IMR-90 (cell line): Measurements from ENCODE around the gene RAMP3. TPM values are rescaled to one million over a fixed set of nuclear protein-coding genes. Genes with fewer than 3 reads are reported as not detected.

Experiments
- ATAC-seq: fragments of 200-7000 bp; cut with Tn5 transposase; 2 replicates; pipeline ENCODE4 v1.9.1; 2020; ENCODE audit warnings: low read depth, mild to moderate bottlenecking, moderate library complexity
- BruUV-seq: library from RNA; stranded (reverse); fragments of 400-500 nt; replicated peaks from 2 replicates; lab custom pipeline; 2021; lab: Mats Ljungman, UMichigan
- CTCF ChIA-PET: fragments of 300-600 bp; formaldehyde crosslinking; extraction: SDS; loops from one replicate; lab custom pipeline; 2021; ENCODE audit warnings: antibody characterized with exemption; lab: Yijun Ruan, JAX
- POLR2A ChIA-PET: fragments of 300-600 bp; sonication (Branson Sonifier 250); formaldehyde crosslinking; loops from one replicate; lab custom pipeline; 2022; ENCODE audit warnings: antibody characterized with exemption; ENCODE audit not compliant: unreplicated experiment; lab: Charles Lee
- DNase-seq: peaks from one replicate; pipeline ENCODE4 v3.0.0; 2013
- H2AFZ ChIP-seq: replicated peaks from 2 replicates; pipeline ENCODE3; 2013; ENCODE audit warnings: low read length, mild to moderate bottlenecking; ENCODE audit not compliant: poor library complexity
- H2AK5ac ChIP-seq: 2 replicates; pipeline ENCODE4 v1.6.1; 2013; ENCODE audit warnings: low read depth, low read length, inconsistent platforms
- H2AK9ac ChIP-seq: replicated peaks from 2 replicates; pipeline ENCODE3; 2013; ENCODE audit warnings: mild to moderate bottlenecking, low read depth, low read length, moderate library complexity; ENCODE audit not compliant: poor library complexity
- H2BK120ac ChIP-seq: 2 replicates; pipeline ENCODE4 v1.6.1; 2013; ENCODE audit warnings: low read depth, low read length, inconsistent platforms
- H2BK15ac ChIP-seq: 3 replicates; pipeline ENCODE4 v1.6.1; 2013; ENCODE audit warnings: low read depth, low read length, inconsistent platforms
- H2BK20ac ChIP-seq: 2 replicates; pipeline ENCODE4 v1.6.1; 2013; ENCODE audit warnings: low read depth, mild to moderate bottlenecking, inconsistent platforms, low read length, moderate library complexity
- H2BK5ac ChIP-seq: 2 replicates; pipeline ENCODE4 v1.6.1; 2013; ENCODE audit warnings: mild to moderate bottlenecking, low read depth, low read length, inconsistent platforms; ENCODE audit not compliant: poor library complexity, severe bottlenecking
- H3K14ac ChIP-seq: replicated peaks from 2 replicates; pipeline ENCODE4 v1.6.1; 2013; ENCODE audit warnings: low read depth, low read length, inconsistent platforms
- H3K18ac ChIP-seq: 2 replicates; pipeline ENCODE4 v1.6.1; 2013; ENCODE audit warnings: low read depth, low read length, control low read depth
- H3K23ac ChIP-seq: 2 replicates; pipeline ENCODE4 v1.6.1; 2013; ENCODE audit warnings: low read depth, low read length, inconsistent platforms
- H3K27ac ChIP-seq: 2 replicates; pipeline ENCODE4 v1.5.1; 2013; ENCODE audit warnings: mild to moderate bottlenecking, control low read depth, low read length; ENCODE audit not compliant: insufficient read depth
- H3K27me3 ChIP-seq: 2 replicates; pipeline ENCODE4 v1.6.1; 2013; ENCODE audit warnings: low read length; ENCODE audit not compliant: control insufficient read depth, insufficient read depth
- H3K36me3 ChIP-seq: 2 replicates; pipeline ENCODE4 v1.6.1; 2013; ENCODE audit warnings: low read length, mixed read lengths; ENCODE audit not compliant: control insufficient read depth, insufficient read depth
- H3K4ac ChIP-seq: 2 replicates; pipeline ENCODE4 v1.6.1; 2013; ENCODE audit warnings: low read depth, low read length, inconsistent platforms
- H3K4me1 ChIP-seq: 2 replicates; pipeline ENCODE4 v1.6.1; 2013; ENCODE audit warnings: low read length, mixed read lengths; ENCODE audit not compliant: control insufficient read depth, insufficient read depth
- H3K4me2 ChIP-seq: 2 replicates; pipeline ENCODE4 v1.6.1; 2013; ENCODE audit warnings: low read depth, mild to moderate bottlenecking, control low read depth, low read length, moderate library complexity
- H3K4me3 ChIP-seq: 2 replicates; pipeline ENCODE4 v1.5.1; 2013; ENCODE audit warnings: low read depth, mild to moderate bottlenecking, control low read depth, low read length, moderate library complexity; ENCODE audit not compliant: insufficient read depth
- H3K56ac ChIP-seq: 2 replicates; pipeline ENCODE4 v1.6.1; 2013; ENCODE audit warnings: low read length, inconsistent platforms; ENCODE audit not compliant: insufficient read depth; ENCODE audit errors: extremely low read depth
- H3K79me1 ChIP-seq, 2 experiments: 2 replicates each; pipeline ENCODE4 v1.6.1; 2013; ENCODE audit warnings: low read length in 2 of 2, inconsistent platforms in 1 of 2, low read depth in 1 of 2
- H3K9ac ChIP-seq: 2 replicates; pipeline ENCODE4 v1.6.1; 2013; ENCODE audit warnings: low read depth, low read length, control low read depth
- H3K9me1 ChIP-seq: 2 replicates; pipeline ENCODE4 v1.6.1; 2013; ENCODE audit warnings: low read length, inconsistent platforms; ENCODE audit not compliant: insufficient read depth
- H3K9me3 ChIP-seq: 2 replicates; pipeline ENCODE4 v1.6.1; 2013; ENCODE audit warnings: low read length; ENCODE audit not compliant: control insufficient read depth, insufficient read depth
- H4K20me1 ChIP-seq: 2 replicates; pipeline ENCODE4 v1.6.1; 2013; ENCODE audit warnings: low read length, inconsistent platforms; ENCODE audit not compliant: insufficient read depth
- H4K5ac ChIP-seq: 2 replicates; pipeline ENCODE4 v1.6.1; 2013; ENCODE audit warnings: mild to moderate bottlenecking, low read depth, low read length, control low read depth
- H4K8ac ChIP-seq, 2 experiments: 2 replicates each; pipeline ENCODE4 v1.6.1; 2013; ENCODE audit warnings: low read depth in 2 of 2, low read length in 2 of 2, control low read depth in 1 of 2, inconsistent platforms in 1 of 2
- H4K91ac ChIP-seq: 2 replicates; pipeline ENCODE4 v1.6.1; 2013; ENCODE audit warnings: low read depth, low read length, inconsistent platforms; ENCODE audit not compliant: insufficient read depth
- BHLHE40 ChIP-seq: fragments of 150-350 bp; IDR thresholded peaks from 2 replicates; pipeline ENCODE4 v1.6.1; 2016; ENCODE audit warnings: mild to moderate bottlenecking, low read depth, low read length
- CEBPB ChIP-seq: IDR thresholded peaks from 2 replicates; pipeline ENCODE4 v1.6.1; 2012; ENCODE audit warnings: low read depth, low read length, improper control_type of control experiment
- MAFK ChIP-seq: IDR thresholded peaks from 2 replicates; pipeline ENCODE4 v1.6.1; 2012; ENCODE audit warnings: low read depth, low read length, improper control_type of control experiment
- MXI1 ChIP-seq: IDR thresholded peaks from 2 replicates; pipeline ENCODE4 v1.6.1; 2012; ENCODE audit warnings: low read depth, mild to moderate bottlenecking, low read length, moderate library complexity, borderline replicate concordance
- NFE2L2 ChIP-seq: fragments of 150-350 bp; IDR thresholded peaks from 2 replicates; pipeline ENCODE4 v1.6.1; 2016; ENCODE audit warnings: low read depth, mild to moderate bottlenecking, low read length
- POLR2A ChIP-seq: IDR thresholded peaks from 2 replicates; pipeline ENCODE4 v1.6.1; 2012; ENCODE audit warnings: mild to moderate bottlenecking, low read depth, low read length
- RAD21 ChIP-seq: IDR thresholded peaks from 2 replicates; pipeline ENCODE4 v1.6.1; 2012; ENCODE audit warnings: low read length, improper control_type of control experiment
- RCOR1 ChIP-seq: IDR thresholded peaks from 2 replicates; pipeline ENCODE4 v1.6.1; 2012; ENCODE audit warnings: mild to moderate bottlenecking, low read length, improper control_type of control experiment; ENCODE audit not compliant: insufficient replicate concordance
- WGBS, 2 experiments: methylation state at CpG; one replicate each; pipeline versions ENCODE4 v1.1.5 to v1.1.7; 2013; ENCODE audit warnings: missing lambda C conversion rate in 2 of 2; ENCODE audit not compliant: insufficient read length in 1 of 2; ENCODE audit errors: extremely low coverage in 2 of 2; 5-methylcytosine and 5-hydroxymethylcytosine counted together
- dilution Hi-C: fragments of 300-500 bp; cut with HindIII; formaldehyde crosslinking; loops from one replicate; pipeline ENCODE4 v1.14.3; 2018; ENCODE audit warnings: low sequenced_read_pairs; ENCODE audit not compliant: unreplicated experiment
- in situ Hi-C: fragments of 300-500 bp; cut with MboI; formaldehyde crosslinking; loops from 3 replicates; pipeline ENCODE4 v1.14.3; 2019; ENCODE audit warnings: low sequenced_read_pairs, inconsistent platforms, mixed read lengths
- intact Hi-C: fragments of 100-400 bp; cut with micrococcal nuclease; formaldehyde crosslinking; loops from 2 replicates; pipeline ENCODE4 v1.10.0; 2022
- polyA plus RNA-seq, 3 experiments: library from polyadenylated mRNA; depleted of rRNA; stranded (reverse); fragments of >200 nt; gene quantifications; 2 replicates each; pipeline ENCODE4 v1.2.3, GENCODE V29; 2012; ENCODE audit warnings: low replicate concordance in 1 of 3
- total RNA-seq: library from RNA; depleted of rRNA; stranded (reverse); fragments of >200 nt; gene quantifications from 2 replicates; pipeline ENCODE4 v1.2.3, GENCODE V29; 2012
- TF ChIP-seq, protein P1 (sequence below): fragments of 150-350 bp; IDR thresholded peaks from 2 replicates; pipeline ENCODE4 v1.6.1; 2016; ENCODE audit warnings: low read depth, mild to moderate bottlenecking, low read length, moderate library complexity, borderline replicate concordance
- TF ChIP-seq, protein P2 (sequence below): fragments of 150-350 bp; IDR thresholded peaks from 2 replicates; pipeline ENCODE4 v1.6.1; 2017; ENCODE audit warnings: mild to moderate bottlenecking, antibody characterized with exemption, low read length, low read depth
- TF ChIP-seq, protein P3 (sequence below): conservative IDR thresholded peaks from 2 replicates; pipeline ENCODE4 v1.5.1; 2012; ENCODE audit warnings: mild to moderate bottlenecking, low read depth, low read length, improper control_type of control experiment

Gene RAMP3
- total and polyA plus RNA-seq, 2 of the 4 experiments (the other 2 are of a cell fraction) = not detected

DNA sequence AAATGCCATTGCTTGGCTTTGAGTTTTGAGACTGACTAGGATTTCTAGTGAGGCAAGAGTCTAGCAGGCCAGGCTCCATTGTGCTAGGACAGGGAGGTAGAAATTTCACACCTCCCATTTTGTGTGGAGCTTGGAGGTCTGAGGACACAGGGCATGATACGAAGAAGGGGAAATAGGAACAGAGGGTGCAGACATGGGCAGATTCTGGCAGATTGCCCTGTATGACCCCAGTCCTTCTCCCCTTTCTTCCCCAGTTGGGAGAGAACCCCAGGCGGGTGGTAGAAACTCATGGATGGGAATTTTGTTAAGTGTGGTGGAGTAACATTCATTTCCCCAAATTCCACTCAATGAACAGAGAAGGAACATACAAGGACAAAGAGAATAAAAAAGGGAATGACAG, 54.4 kb downstream of the RAMP3 start:
- intact Hi-C loops (no loop called here), in situ Hi-C loops (no loop called here), dilution Hi-C loops (no loop called here)
- no peak overlapping the region for H2BK120ac ChIP-seq
- H3K9ac ChIP-seq = no peak overlapping the region
- no peak overlapping the region for H3K4me3 ChIP-seq
- no peaks in the 10 kb centered on the region for H3K79me1 ChIP-seq
- CTCF ChIA-PET = no interaction called here
- no peak overlapping the region for H3K56ac ChIP-seq
- TF ChIP-seq NFE2L2 (no peak), MXI1 (no peak), CEBPB (no peak), RAD21 (no peak), BHLHE40 (no peak), MAFK (no peak), RCOR1 (no peak), POLR2A (no peak)
- TF ChIP-seq, protein P1, sequence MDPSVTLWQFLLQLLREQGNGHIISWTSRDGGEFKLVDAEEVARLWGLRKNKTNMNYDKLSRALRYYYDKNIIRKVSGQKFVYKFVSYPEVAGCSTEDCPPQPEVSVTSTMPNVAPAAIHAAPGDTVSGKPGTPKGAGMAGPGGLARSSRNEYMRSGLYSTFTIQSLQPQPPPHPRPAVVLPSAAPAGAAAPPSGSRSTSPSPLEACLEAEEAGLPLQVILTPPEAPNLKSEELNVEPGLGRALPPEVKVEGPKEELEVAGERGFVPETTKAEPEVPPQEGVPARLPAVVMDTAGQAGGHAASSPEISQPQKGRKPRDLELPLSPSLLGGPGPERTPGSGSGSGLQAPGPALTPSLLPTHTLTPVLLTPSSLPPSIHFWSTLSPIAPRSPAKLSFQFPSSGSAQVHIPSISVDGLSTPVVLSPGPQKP = no peak
- TF ChIP-seq, protein P2, sequence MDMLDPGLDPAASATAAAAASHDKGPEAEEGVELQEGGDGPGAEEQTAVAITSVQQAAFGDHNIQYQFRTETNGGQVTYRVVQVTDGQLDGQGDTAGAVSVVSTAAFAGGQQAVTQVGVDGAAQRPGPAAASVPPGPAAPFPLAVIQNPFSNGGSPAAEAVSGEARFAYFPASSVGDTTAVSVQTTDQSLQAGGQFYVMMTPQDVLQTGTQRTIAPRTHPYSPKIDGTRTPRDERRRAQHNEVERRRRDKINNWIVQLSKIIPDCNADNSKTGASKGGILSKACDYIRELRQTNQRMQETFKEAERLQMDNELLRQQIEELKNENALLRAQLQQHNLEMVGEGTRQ = no peak
- TF ChIP-seq, protein P3, sequence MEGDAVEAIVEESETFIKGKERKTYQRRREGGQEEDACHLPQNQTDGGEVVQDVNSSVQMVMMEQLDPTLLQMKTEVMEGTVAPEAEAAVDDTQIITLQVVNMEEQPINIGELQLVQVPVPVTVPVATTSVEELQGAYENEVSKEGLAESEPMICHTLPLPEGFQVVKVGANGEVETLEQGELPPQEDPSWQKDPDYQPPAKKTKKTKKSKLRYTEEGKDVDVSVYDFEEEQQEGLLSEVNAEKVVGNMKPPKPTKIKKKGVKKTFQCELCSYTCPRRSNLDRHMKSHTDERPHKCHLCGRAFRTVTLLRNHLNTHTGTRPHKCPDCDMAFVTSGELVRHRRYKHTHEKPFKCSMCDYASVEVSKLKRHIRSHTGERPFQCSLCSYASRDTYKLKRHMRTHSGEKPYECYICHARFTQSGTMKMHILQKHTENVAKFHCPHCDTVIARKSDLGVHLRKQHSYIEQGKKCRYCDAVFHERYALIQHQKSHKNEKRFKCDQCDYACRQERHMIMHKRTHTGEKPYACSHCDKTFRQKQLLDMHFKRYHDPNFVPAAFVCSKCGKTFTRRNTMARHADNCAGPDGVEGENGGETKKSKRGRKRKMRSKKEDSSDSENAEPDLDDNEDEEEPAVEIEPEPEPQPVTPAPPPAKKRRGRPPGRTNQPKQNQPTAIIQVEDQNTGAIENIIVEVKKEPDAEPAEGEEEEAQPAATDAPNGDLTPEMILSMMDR = no peak
- no peak overlapping the region for H4K8ac ChIP-seq
- H4K5ac ChIP-seq = no peak overlapping the region
- H2BK15ac ChIP-seq = no peak overlapping the region
- no peak overlapping the region for H2AK9ac ChIP-seq
- no peaks in the 10 kb centered on the region for H3K9me1 ChIP-seq
- no peak overlapping the region for H2AFZ ChIP-seq
- no peaks in the 10 kb centered on the region for H3K4me1 ChIP-seq
- no peaks in the 10 kb centered on the region for H4K20me1 ChIP-seq
- no peak overlapping the region for H3K18ac ChIP-seq
- no peak overlapping the region for H2BK5ac ChIP-seq
- H3K27ac ChIP-seq = no peak overlapping the region
- H3K14ac ChIP-seq = no peak overlapping the region
- ATAC-seq = no peak
- H3K23ac ChIP-seq = no peak overlapping the region
- H3K27me3 ChIP-seq = peaks cover 25% of the 10 kb centered on the region
- no peaks in the 10 kb centered on the region for H3K36me3 ChIP-seq
- no peak overlapping the region for H3K4ac ChIP-seq
- H2AK5ac ChIP-seq = no peak overlapping the region
- no peak overlapping the region for H2BK20ac ChIP-seq
- BruUV-seq = no TSS peak
- no peak for DNase-seq
- no peaks in the 10 kb centered on the region for H3K9me3 ChIP-seq
- H3K4me2 ChIP-seq = no peak overlapping the region
- POLR2A ChIA-PET = no interaction called here
- WGBS, 2 experiments = no CpG with 5 or more reads among the region's 2 CpGs
- H4K91ac ChIP-seq = no peak overlapping the region
